Gastrocnemius medialis (tissue), 4 donors: Measurements from ENCODE around the gene REC8.

Source experiments
- POLR2A ChIP-seq, 2 donors: fragments of 450-650 bp; IDR thresholded peaks; one replicate each; pipeline ENCODE4 v1.6.1; 2017; ENCODE audit warnings: antibody characterized with exemption in 2 of 2, mild to moderate bottlenecking in 2 of 2, moderate library complexity in 2 of 2
- TF ChIP-seq, protein P1 (sequence below), 5 experiments: fragments of 450-650 bp in 3 of 5; fragments of 200-600 bp in 2 of 5; sonication (generic) in 2 of 5; IDR thresholded peaks in 4 of 5; conservative IDR thresholded peaks in 1 of 5; 1 replicate in 4 of 5; 2 replicates in 1 of 5; pipeline ENCODE4 v1.5.1; 2016 to 2019; ENCODE audit warnings: antibody characterized with exemption in 5 of 5, mild to moderate bottlenecking in 3 of 5, moderate library complexity in 3 of 5

DNA sequence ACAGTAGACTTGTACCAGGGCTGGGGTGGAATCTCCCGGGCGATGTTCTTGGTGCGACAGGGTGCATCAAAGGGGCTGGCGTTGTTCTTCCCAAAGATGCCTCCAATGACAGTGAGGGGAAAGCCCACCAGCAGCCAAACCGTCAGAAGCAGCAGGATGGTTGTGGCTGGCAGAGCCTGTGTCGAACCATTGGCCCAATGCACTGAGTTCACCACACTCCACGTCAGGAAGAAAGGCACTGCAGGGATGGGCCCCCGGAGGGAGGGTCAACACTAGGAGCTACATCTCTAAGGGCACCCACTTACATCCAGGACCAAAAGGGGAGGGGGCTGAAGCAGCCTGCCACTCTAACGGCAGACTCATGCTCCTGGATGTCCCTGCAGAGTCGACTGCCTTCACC, 18.5 kb downstream of the REC8 start:
- TF ChIP-seq, protein P1, sequence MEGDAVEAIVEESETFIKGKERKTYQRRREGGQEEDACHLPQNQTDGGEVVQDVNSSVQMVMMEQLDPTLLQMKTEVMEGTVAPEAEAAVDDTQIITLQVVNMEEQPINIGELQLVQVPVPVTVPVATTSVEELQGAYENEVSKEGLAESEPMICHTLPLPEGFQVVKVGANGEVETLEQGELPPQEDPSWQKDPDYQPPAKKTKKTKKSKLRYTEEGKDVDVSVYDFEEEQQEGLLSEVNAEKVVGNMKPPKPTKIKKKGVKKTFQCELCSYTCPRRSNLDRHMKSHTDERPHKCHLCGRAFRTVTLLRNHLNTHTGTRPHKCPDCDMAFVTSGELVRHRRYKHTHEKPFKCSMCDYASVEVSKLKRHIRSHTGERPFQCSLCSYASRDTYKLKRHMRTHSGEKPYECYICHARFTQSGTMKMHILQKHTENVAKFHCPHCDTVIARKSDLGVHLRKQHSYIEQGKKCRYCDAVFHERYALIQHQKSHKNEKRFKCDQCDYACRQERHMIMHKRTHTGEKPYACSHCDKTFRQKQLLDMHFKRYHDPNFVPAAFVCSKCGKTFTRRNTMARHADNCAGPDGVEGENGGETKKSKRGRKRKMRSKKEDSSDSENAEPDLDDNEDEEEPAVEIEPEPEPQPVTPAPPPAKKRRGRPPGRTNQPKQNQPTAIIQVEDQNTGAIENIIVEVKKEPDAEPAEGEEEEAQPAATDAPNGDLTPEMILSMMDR (IDR thresholded peaks at IDR 0.05 in 4 of 5, conservative IDR thresholded peaks at IDR 0.05 in 1 of 5), result no peak
- no peak for TF ChIP-seq POLR2A (IDR thresholded peaks at IDR 0.05)
